SK-N-SH (cell line): ENCODE results near the gene NCOA5. TPM values are rescaled to one million over a fixed set of nuclear protein-coding genes. Genes with fewer than 3 reads are reported as not detected.

Experiments used
- CTCF ChIA-PET: fragments of 300-600, 350-600 bp; formaldehyde crosslinking; extraction: SDS; loops from one replicate; lab custom pipeline; 2021; lab: Yijun Ruan, JAX
- POLR2A ChIA-PET: fragments of 350-600 bp; sonication (Branson Sonifier 250); formaldehyde crosslinking; extraction: SDS; loops from one replicate; lab custom pipeline; 2020; ENCODE audit warnings: antibody characterized with exemption, inconsistent platforms; lab: Yijun Ruan, JAX
- DNase-seq: peaks from one replicate; pipeline ENCODE4 v3.0.0; 2012
- H2AFZ ChIP-seq: fragments of 200-600 bp; sonication (generic); 2 replicates; pipeline ENCODE4 v1.8.1; 2016; ENCODE audit warnings: antibody characterized with exemption, mild to moderate bottlenecking, low read depth
- H3F3A ChIP-seq: fragments of 200-600 bp; sonication (generic); replicated peaks from 2 replicates; pipeline ENCODE3; 2016; ENCODE audit warnings: antibody characterized with exemption, mild to moderate bottlenecking; ENCODE audit not compliant: insufficient read depth
- H3K27ac ChIP-seq, 2 experiments: fragments of 200-500 bp in 1 of 2; fragments of 200-600 bp in 1 of 2; sonication (Bioruptor generic) in 1 of 2; sonication (generic), shearing (Covaris generic) in 1 of 2; 2 replicates each; pipeline versions ENCODE4 v1.5.1 to v1.6.1; 2014 to 2016; ENCODE audit warnings: low read depth in 2 of 2, inconsistent platforms in 1 of 2, low read length in 1 of 2, mild to moderate bottlenecking in 1 of 2, mixed read lengths in 1 of 2
- H3K27me3 ChIP-seq: fragments of 200-600 bp; sonication (generic), shearing (Covaris generic); 2 replicates; pipeline ENCODE4 v1.6.1; 2016; ENCODE audit warnings: mixed run types; ENCODE audit not compliant: insufficient read depth
- H3K36me3 ChIP-seq, 2 experiments: fragments of 200-500 bp in 1 of 2; fragments of 200-600 bp in 1 of 2; sonication (Bioruptor generic) in 1 of 2; sonication (generic) in 1 of 2; replicated peaks in 1 of 2; 2 replicates each; pipeline versions ENCODE3 to v1.5.1; 2014 to 2016; ENCODE audit warnings: low read length in 1 of 2, mild to moderate bottlenecking in 1 of 2; ENCODE audit not compliant: insufficient read depth in 2 of 2, control insufficient read depth in 1 of 2
- H3K4me1 ChIP-seq, 2 experiments: fragments of 200-500 bp in 1 of 2; fragments of 200-600 bp in 1 of 2; sonication (Bioruptor generic) in 1 of 2; sonication (generic), shearing (Covaris generic) in 1 of 2; 2 replicates each; pipeline versions ENCODE4 v1.5.1 to v1.6.1; 2014 to 2016; ENCODE audit warnings: low read depth in 1 of 2, low read length in 1 of 2, mixed run types in 1 of 2; ENCODE audit not compliant: insufficient read depth in 2 of 2, control insufficient read depth in 1 of 2
- H3K4me2 ChIP-seq: fragments of 200-600 bp; sonication (generic), shearing (Covaris generic); 2 replicates; pipeline ENCODE4 v1.6.1; 2017; ENCODE audit warnings: mixed run types
- H3K4me3 ChIP-seq, 2 experiments: fragments of 200-500 bp in 1 of 2; fragments of 200-600 bp in 1 of 2; sonication (Bioruptor generic) in 1 of 2; sonication (generic), shearing (Covaris generic) in 1 of 2; 2 replicates each; pipeline versions ENCODE4 v1.5.1 to v1.8.1; 2014 to 2016; ENCODE audit warnings: low read depth in 2 of 2, inconsistent platforms in 1 of 2, low read length in 1 of 2, mild to moderate bottlenecking in 1 of 2, mixed read lengths in 1 of 2, moderate library complexity in 1 of 2
- H3K79me2 ChIP-seq: fragments of 200-600 bp; sonication (generic); 2 replicates; pipeline ENCODE4 v1.8.1; 2017; ENCODE audit warnings: mild to moderate bottlenecking; ENCODE audit not compliant: insufficient read depth
- H3K9ac ChIP-seq: fragments of 200-600 bp; sonication (generic); 2 replicates; pipeline ENCODE4 v1.6.1; 2017; ENCODE audit warnings: mixed run types
- H3K9me2 ChIP-seq: fragments of 200-600 bp; sonication (generic); 2 replicates; pipeline ENCODE4 v1.6.1; 2017; ENCODE audit warnings: mixed run types
- H3K9me3 ChIP-seq: fragments of 200-600 bp; sonication (generic); 2 replicates; pipeline ENCODE4 v1.6.1; 2017; ENCODE audit warnings: mixed run types, mild to moderate bottlenecking, moderate library complexity
- H4K20me1 ChIP-seq: fragments of 200-600 bp; sonication (generic); 2 replicates; pipeline ENCODE4 v1.6.1; 2017; ENCODE audit warnings: mild to moderate bottlenecking, mixed run types; ENCODE audit not compliant: insufficient read depth
- CTCF ChIP-seq: fragments of 200-600 bp; sonication (generic); IDR thresholded peaks from 2 replicates; pipeline ENCODE4 v1.6.1; 2017; ENCODE audit warnings: antibody characterized with exemption, mild to moderate bottlenecking, moderate library complexity
- ELF1 ChIP-seq: IDR thresholded peaks from 2 replicates; pipeline ENCODE4 v1.4.0; 2012
- EP300 ChIP-seq, 2 experiments: IDR thresholded peaks; 2 replicates each; pipeline versions ENCODE4 v1.4.0 to v1.6.1; 2012; ENCODE audit warnings: borderline replicate concordance in 1 of 2, low read depth in 1 of 2, low read length in 1 of 2
- EZH2phosphoT487 ChIP-seq: fragments of 200-600 bp; sonication (generic); IDR thresholded peaks from 2 replicates; pipeline ENCODE4 v1.6.1; 2017; ENCODE audit warnings: low read depth, mixed run types, mild to moderate bottlenecking, antibody characterized with exemption, moderate library complexity, borderline replicate concordance
- FOSL2 ChIP-seq: IDR thresholded peaks from 2 replicates; pipeline ENCODE4 v1.4.0; 2012; ENCODE audit warnings: low read depth, mild to moderate bottlenecking, moderate library complexity, borderline replicate concordance
- FOXM1 ChIP-seq: IDR thresholded peaks from 2 replicates; pipeline ENCODE4 v1.4.0; 2012; ENCODE audit warnings: low read depth, mild to moderate bottlenecking
- GABPA ChIP-seq: IDR thresholded peaks from 2 replicates; pipeline ENCODE4 v1.4.0; 2012; ENCODE audit warnings: low read depth, mild to moderate bottlenecking
- MAX ChIP-seq: IDR thresholded peaks from 2 replicates; pipeline ENCODE4 v1.4.0; 2012; ENCODE audit warnings: low read depth
- MXI1 ChIP-seq: IDR thresholded peaks from 2 replicates; pipeline ENCODE4 v1.6.1; 2012; ENCODE audit warnings: mild to moderate bottlenecking, low read depth, low read length, improper control_type of control experiment
- POLR2AphosphoS5 ChIP-seq: IDR thresholded peaks from 2 replicates; pipeline ENCODE4 v1.6.1; 2012; ENCODE audit warnings: low read depth, low read length
- RAD21 ChIP-seq: IDR thresholded peaks from 2 replicates; pipeline ENCODE4 v1.6.1; 2012; ENCODE audit warnings: mild to moderate bottlenecking, low read length
- RFX5 ChIP-seq: IDR thresholded peaks from 2 replicates; pipeline ENCODE4 v1.6.1; 2012; ENCODE audit warnings: mild to moderate bottlenecking, improper control_type of control experiment, low read length
- RXRA ChIP-seq: IDR thresholded peaks from 2 replicates; pipeline ENCODE4 v1.4.0; 2012; ENCODE audit warnings: low read depth, mild to moderate bottlenecking, borderline replicate concordance
- TCF12 ChIP-seq: IDR thresholded peaks from 2 replicates; pipeline ENCODE4 v1.4.0; 2012
- TEAD4 ChIP-seq: IDR thresholded peaks from 2 replicates; pipeline ENCODE4 v1.4.0; 2012; ENCODE audit warnings: mild to moderate bottlenecking, borderline replicate concordance; ENCODE audit not compliant: insufficient read depth
- YY1 ChIP-seq: IDR thresholded peaks from 2 replicates; pipeline ENCODE4 v1.4.0; 2012; ENCODE audit warnings: low read depth, mild to moderate bottlenecking
- WGBS: methylation state at CpG from one replicate; pipeline ENCODE4 v1.1.6; 2017; ENCODE audit warnings: low lambda C conversion rate; 5-methylcytosine and 5-hydroxymethylcytosine counted together
- polyA plus RNA-seq, 3 experiments: library from polyadenylated mRNA; depleted of rRNA; stranded (reverse); fragments of >200 nt; gene quantifications; 2 replicates each; pipeline ENCODE4 v1.2.3, GENCODE V29; 2012

Gene NCOA5
- polyA plus RNA-seq, 1 of the 3 experiments (the other 2 are of a cell fraction): 20.4 TPM

GRCh38 chr20:46070215-46070900 lies 19.4 kb downstream of the NCOA5 start:
- 97% methylated on average over 20 of the region's 20 CpGs for WGBS
- Histone ChIP-seq H3K9me2 (no peaks in the 10 kb centered on the region), H3K4me3 (no peak overlapping the region), H3K4me1 (0 out of 4 replicates have a peak, but pooled peaks cover 0 to 7% of the 10 kb centered on the region in 2 experiments), H3K27me3 (no peaks in the 10 kb centered on the region), H3K27ac (peak overlapping the region in 1 of 2 experiments; percentile 14; a peak in 2 of 4 replicates), H4K20me1 (peaks cover 43% of the 10 kb centered on the region; the same call in 1 of the 2 replicates), H3K79me2 (peaks cover 34% of the 10 kb centered on the region), H3K9me3 (no peaks in the 10 kb centered on the region), H2AFZ (no peak overlapping the region), H3F3A (no peaks in the 10 kb centered on the region), H3K4me2 (peak overlapping the region; percentile 36), H3K36me3 (peaks cover 37 to 61% of the 10 kb centered on the region in 2 experiments)
- no peak for DNase-seq
- ChIA-PET CTCF (no interaction called here), POLR2A (no interaction called here)
- TF ChIP-seq TCF12 (peak; percentile 35; the same call in 1 of the 2 replicates), TEAD4 (no peak), GABPA (no peak), RAD21 (no peak), FOXM1 (no peak), CTCF (no peak), FOSL2 (peak; percentile 41; the same call in 1 of the 2 replicates), EP300 (IDR thresholded peaks at IDR 0.05; ENCODE audit: borderline replicate concordance in 1 of 2, low read depth in 1 of 2, low read length in 1 of 2) (no peak), RFX5 (no peak), MAX (no peak)
- TF ChIP-seq, all 33 proteins: peak for 2
- H3K9ac ChIP-seq: no peak overlapping the region

GRCh38 chr20:46065691-46066090 lies 24.1 kb downstream of the NCOA5 start:
- no peak overlapping the region for H3K9ac ChIP-seq
- POLR2A ChIA-PET: no interaction called here
- DNase-seq: no peak
- H3K27me3 ChIP-seq: no peaks in the 10 kb centered on the region
- TF ChIP-seq EZH2phosphoT487: no peak
- no peak for TF ChIP-seq RFX5
- no peak for TF ChIP-seq MXI1
- TF ChIP-seq YY1: no peak
- no peak for TF ChIP-seq POLR2AphosphoS5
- no peak for TF ChIP-seq RXRA
- TF ChIP-seq TCF12: no peak
- TF ChIP-seq FOSL2: no peak
- no peak for TF ChIP-seq ELF1
- H3K9me2 ChIP-seq: no peaks in the 10 kb centered on the region
- CTCF ChIA-PET: interaction anchor here (0.8 to 1.4 kb wide), 3 partner anchors 19 to 79 kb away, joined by 3 to 6 read pairs (median 4); no protein-coding TSS in a partner anchor
- H3K9me3 ChIP-seq: no peaks in the 10 kb centered on the region
- H3K27ac ChIP-seq: no peak overlapping the region
- H3K4me1 ChIP-seq: peaks cover 1 to 3% of the 10 kb centered on the region in 2 experiments; a peak in 2 of 4 replicates
- peaks cover 14% of the 10 kb centered on the region for H3K79me2 ChIP-seq
- no peak overlapping the region for H3K4me2 ChIP-seq
- no peak overlapping the region for H3K4me3 ChIP-seq
- no peak overlapping the region for H2AFZ ChIP-seq
- peaks cover 60 to 87% of the 10 kb centered on the region in 2 experiments for H3K36me3 ChIP-seq
- H3F3A ChIP-seq: no peaks in the 10 kb centered on the region
- H4K20me1 ChIP-seq: peaks cover 17% of the 10 kb centered on the region; the same call in 1 of the 2 replicates
- 95% methylated on average over 3 of the region's 3 CpGs for WGBS
